Measurements from ENCODE around the gene CEP104. TPM values are rescaled to one million over a fixed set of nuclear protein-coding genes. Genes with fewer than 3 reads are reported as not detected.

Gene CEP104
- total and polyA plus RNA-seq, 9 of the 15 experiments (the other 6 are each of a cell fraction or from before 2014, with no cell fraction given): 11.2 to 63.4 (median 42.6) TPM

DNA sequence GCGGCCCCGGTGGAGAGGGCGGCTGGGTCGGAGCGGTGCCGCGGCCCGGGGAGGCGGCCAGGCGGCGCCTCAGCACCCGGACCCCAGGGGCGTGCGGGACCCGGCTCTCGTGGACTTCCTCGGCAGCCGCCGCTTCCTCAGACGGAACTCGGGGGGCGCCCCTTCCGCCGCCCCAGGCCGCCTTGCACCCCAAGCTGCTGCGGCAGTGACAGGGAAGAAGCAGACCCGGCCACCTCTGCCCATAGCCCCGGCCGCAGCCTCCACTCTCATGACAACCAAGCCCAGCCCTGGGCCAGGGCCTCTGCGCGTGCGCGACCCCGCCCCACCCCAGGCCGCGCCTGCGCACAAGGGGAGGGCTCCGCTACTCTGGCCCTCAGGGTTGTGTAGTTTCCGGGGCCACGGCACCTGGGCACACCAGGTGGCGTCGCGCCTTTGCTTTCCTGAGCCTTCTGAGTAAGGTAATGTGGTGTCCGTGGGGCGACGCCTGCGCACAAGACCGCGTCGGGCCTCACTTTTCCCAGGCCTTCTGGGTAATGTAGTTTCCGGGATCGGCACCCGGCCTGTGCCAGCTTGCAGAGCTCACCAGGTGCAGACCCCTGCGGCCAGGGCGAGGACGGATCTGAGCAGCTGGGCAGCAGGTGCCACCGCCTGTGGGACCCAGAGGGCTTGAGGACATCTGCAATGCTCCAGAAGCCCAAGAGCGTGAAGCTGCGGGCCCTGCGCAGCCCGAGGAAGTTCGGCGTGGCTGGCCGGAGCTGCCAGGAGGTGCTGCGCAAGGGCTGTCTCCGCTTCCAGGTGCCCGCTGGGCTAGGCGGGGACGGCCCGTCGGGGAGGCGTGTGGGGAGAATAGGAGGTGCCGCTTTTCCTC is at the start of gene CEP104, which contains the start of gene DFFB (continued):
- TF ChIP-seq, protein P1, sequence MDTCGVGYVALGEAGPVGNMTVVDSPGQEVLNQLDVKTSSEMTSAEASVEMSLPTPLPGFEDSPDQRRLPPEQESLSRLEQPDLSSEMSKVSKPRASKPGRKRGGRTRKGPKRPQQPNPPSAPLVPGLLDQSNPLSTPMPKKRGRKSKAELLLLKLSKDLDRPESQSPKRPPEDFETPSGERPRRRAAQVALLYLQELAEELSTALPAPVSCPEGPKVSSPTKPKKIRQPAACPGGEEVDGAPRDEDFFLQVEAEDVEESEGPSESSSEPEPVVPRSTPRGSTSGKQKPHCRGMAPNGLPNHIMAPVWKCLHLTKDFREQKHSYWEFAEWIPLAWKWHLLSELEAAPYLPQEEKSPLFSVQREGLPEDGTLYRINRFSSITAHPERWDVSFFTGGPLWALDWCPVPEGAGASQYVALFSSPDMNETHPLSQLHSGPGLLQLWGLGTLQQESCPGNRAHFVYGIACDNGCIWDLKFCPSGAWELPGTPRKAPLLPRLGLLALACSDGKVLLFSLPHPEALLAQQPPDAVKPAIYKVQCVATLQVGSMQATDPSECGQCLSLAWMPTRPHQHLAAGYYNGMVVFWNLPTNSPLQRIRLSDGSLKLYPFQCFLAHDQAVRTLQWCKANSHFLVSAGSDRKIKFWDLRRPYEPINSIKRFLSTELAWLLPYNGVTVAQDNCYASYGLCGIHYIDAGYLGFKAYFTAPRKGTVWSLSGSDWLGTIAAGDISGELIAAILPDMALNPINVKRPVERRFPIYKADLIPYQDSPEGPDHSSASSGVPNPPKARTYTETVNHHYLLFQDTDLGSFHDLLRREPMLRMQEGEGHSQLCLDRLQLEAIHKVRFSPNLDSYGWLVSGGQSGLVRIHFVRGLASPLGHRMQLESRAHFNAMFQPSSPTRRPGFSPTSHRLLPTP (IDR thresholded peaks at IDR 0.05; ENCODE audit: borderline replicate concordance, extremely low read depth, insufficient read length): no peak
- TF ChIP-seq BRCA1 (IDR thresholded peaks at IDR 0.05) (no peak), BRCA1 (CRISPR knock-in tag; IDR thresholded peaks at IDR 0.05) (peak; percentile 92; the same call in 1 of the 2 replicates), MCM2 (IDR thresholded peaks at IDR 0.05; ENCODE audit: low read depth) (no peak), ZFX (CRISPR knock-in tag; IDR thresholded peaks at IDR 0.05) (peak; percentile 90), RHOXF2B (CRISPR knock-in tag; conservative IDR thresholded peaks at IDR 0.05) (no peak), GATAD2A (IDR thresholded peaks at IDR 0.05) (0 out of 2 replicates have a peak, but pooled peaks have one; percentile 14), RBBP5 (IDR thresholded peaks at IDR 0.05; ENCODE audit: borderline replicate concordance, insufficient read depth, low read length, poor library complexity, severe bottlenecking) (peak; percentile 85), OTX1 (CRISPR knock-in tag; IDR thresholded peaks at IDR 0.05) (no peak), GTF2E2 (tag; IDR thresholded peaks at IDR 0.05) (no peak), ZFP30 (CRISPR knock-in tag; IDR thresholded peaks at IDR 0.05; ENCODE audit: borderline replicate concordance) (no peak), HEY1 (CRISPR knock-in tag; IDR thresholded peaks at IDR 0.05; ENCODE audit: borderline replicate concordance) (no peak), SIN3A (IDR thresholded peaks at IDR 0.05; ENCODE audit: borderline replicate concordance in 2 of 2, control insufficient read depth in 1 of 2, low read depth in 2 of 2, low read length in 2 of 2) (peak; percentile 61 to 69; a peak in 3 of 4 replicates), ZNF696 (CRISPR knock-in tag; conservative IDR thresholded peaks at IDR 0.05) (no peak), SMC3 (conservative IDR thresholded peaks at IDR 0.05; ENCODE audit: insufficient read depth, low read depth, low read length) (peak; percentile 78), MYBL2 (IDR thresholded peaks at IDR 0.05; ENCODE audit: low read depth) (no peak), MYBL2 (CRISPR knock-in tag; IDR thresholded peaks at IDR 0.05; ENCODE audit: borderline replicate concordance) (no peak), ZFP36 (IDR thresholded peaks at IDR 0.05; ENCODE audit: low read depth, low read length, partially characterized antibody) (no peak), CBX5 (IDR thresholded peaks at IDR 0.05; ENCODE audit: borderline replicate concordance, low read depth) (no peak), SOX6 (IDR thresholded peaks at IDR 0.05) (no peak)
- TF ChIP-seq, protein P2, sequence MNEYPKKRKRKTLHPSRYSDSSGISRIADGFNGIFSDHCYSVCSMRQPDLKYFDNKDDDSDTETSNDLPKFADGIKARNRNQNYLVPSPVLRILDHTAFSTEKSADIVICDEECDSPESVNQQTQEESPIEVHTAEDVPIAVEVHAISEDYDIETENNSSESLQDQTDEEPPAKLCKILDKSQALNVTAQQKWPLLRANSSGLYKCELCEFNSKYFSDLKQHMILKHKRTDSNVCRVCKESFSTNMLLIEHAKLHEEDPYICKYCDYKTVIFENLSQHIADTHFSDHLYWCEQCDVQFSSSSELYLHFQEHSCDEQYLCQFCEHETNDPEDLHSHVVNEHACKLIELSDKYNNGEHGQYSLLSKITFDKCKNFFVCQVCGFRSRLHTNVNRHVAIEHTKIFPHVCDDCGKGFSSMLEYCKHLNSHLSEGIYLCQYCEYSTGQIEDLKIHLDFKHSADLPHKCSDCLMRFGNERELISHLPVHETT (CRISPR knock-in tag; conservative IDR thresholded peaks at IDR 0.05 in 1 of 2, IDR thresholded peaks at IDR 0.05 in 1 of 2): no peak
- TF ChIP-seq, protein P3, sequence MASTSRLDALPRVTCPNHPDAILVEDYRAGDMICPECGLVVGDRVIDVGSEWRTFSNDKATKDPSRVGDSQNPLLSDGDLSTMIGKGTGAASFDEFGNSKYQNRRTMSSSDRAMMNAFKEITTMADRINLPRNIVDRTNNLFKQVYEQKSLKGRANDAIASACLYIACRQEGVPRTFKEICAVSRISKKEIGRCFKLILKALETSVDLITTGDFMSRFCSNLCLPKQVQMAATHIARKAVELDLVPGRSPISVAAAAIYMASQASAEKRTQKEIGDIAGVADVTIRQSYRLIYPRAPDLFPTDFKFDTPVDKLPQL (IDR thresholded peaks at IDR 0.05; ENCODE audit: extremely low read depth, insufficient read length): no peak
